HepG2 (cell line): ENCODE results near the gene DDX54. TPM values are rescaled to one million over a fixed set of nuclear protein-coding genes. Genes with fewer than 3 reads are reported as not detected.
A peak's percentile ranks its signal among the peaks of the same experiment; 100 is the strongest.

Experiments
- ATAC-seq: fragments of 200-7000 bp; cut with Tn5 transposase; 3 replicates; pipeline ENCODE4 v1.9.1; 2020; ENCODE audit warnings: mild to moderate bottlenecking, moderate library complexity
- BruUV-seq: library from RNA; stranded (reverse); fragments of 400-500 nt; replicated peaks from 2 replicates; lab custom pipeline; 2021; lab: Mats Ljungman, UMichigan
- CTCF ChIA-PET: fragments of 300-600 bp; formaldehyde crosslinking; extraction: SDS; loops from one replicate; lab custom pipeline; 2021; ENCODE audit warnings: low total read pairs, inconsistent platforms, low intra/inter-chr PET ratio; lab: Yijun Ruan, JAX
- POLR2A ChIA-PET: fragments of 350-600 bp; sonication (Branson Sonifier 250); formaldehyde crosslinking; loops from one replicate; lab custom pipeline; 2020; ENCODE audit warnings: antibody characterized with exemption, inconsistent platforms; lab: Yijun Ruan, JAX
- DNase-seq: peaks from one replicate; pipeline ENCODE4 v3.0.0-alpha.2; 2015; ENCODE audit warnings: low spot score
- FAIRE-seq: peaks from 3 replicates; lab custom pipeline; 2011; peaks lifted over from hg19 to GRCh38; lab: Jason Lieb, UNC
- H2AFZ ChIP-seq: one replicate; pipeline ENCODE4 v1.6.1; 2011; ENCODE audit warnings: low read length, inconsistent platforms
- H3K27ac ChIP-seq: fragments of 300-600 bp; 3 replicates; pipeline ENCODE4 v1.8.0; 2011; ENCODE audit warnings: mixed run types, mild to moderate bottlenecking, mixed read lengths, low read length, inconsistent platforms; ENCODE audit not compliant: insufficient read depth; ENCODE audit errors: extremely low read length
- H3K27me3 ChIP-seq, 2 experiments: fragments of 200-600 bp in 1 of 2; 2 replicates in 1 of 2; 3 replicates in 1 of 2; pipeline versions ENCODE4 v1.6.0 to v1.8.0; 2011; ENCODE audit warnings: low read length in 2 of 2, mild to moderate bottlenecking in 2 of 2, moderate library complexity in 2 of 2, inconsistent platforms in 1 of 2; ENCODE audit not compliant: insufficient read depth in 2 of 2, control insufficient read depth in 1 of 2
- H3K36me3 ChIP-seq, 2 experiments: fragments of 200-600 bp in 1 of 2; replicated peaks in 1 of 2; 2 replicates in 1 of 2; 3 replicates in 1 of 2; pipeline versions ENCODE4 v1.5.1 to v1.8.0; 2011; ENCODE audit warnings: low read length in 2 of 2, inconsistent platforms in 1 of 2; ENCODE audit not compliant: insufficient read depth in 2 of 2, control insufficient read depth in 1 of 2
- H3K4me1 ChIP-seq: 2 replicates; pipeline ENCODE4 v1.5.1; 2012; ENCODE audit warnings: low read length, inconsistent platforms; ENCODE audit not compliant: insufficient read depth
- H3K4me2 ChIP-seq: 2 replicates; pipeline ENCODE4 v1.6.0; 2011; ENCODE audit warnings: low read depth, low read length, inconsistent platforms
- H3K4me3 ChIP-seq, 3 experiments: fragments of 200-600 bp in 1 of 3; sonication (generic), shearing (Covaris generic) in 1 of 3; replicated peaks in 1 of 3; 2 replicates each; pipeline ENCODE4 v1.5.1; 2011 to 2016; ENCODE audit warnings: low read length in 3 of 3, inconsistent platforms in 2 of 3, low read depth in 2 of 3, mild to moderate bottlenecking in 2 of 3, control low read depth in 1 of 3, mixed read lengths in 1 of 3; ENCODE audit not compliant: insufficient read depth in 1 of 3
- H3K79me2 ChIP-seq: one replicate; pipeline ENCODE4 v1.6.1; 2011; ENCODE audit warnings: low read length, inconsistent platforms; ENCODE audit not compliant: insufficient read depth
- H3K9ac ChIP-seq: 2 replicates; pipeline ENCODE4 v1.6.0; 2011; ENCODE audit warnings: mild to moderate bottlenecking, low read depth, low read length, inconsistent platforms; ENCODE audit not compliant: insufficient read depth
- H3K9me3 ChIP-seq: 2 replicates; pipeline ENCODE4 v1.5.1; 2012; ENCODE audit warnings: mild to moderate bottlenecking, low read length
- H4K20me1 ChIP-seq: 2 replicates; pipeline ENCODE4 v1.6.0; 2011; ENCODE audit warnings: inconsistent platforms, mild to moderate bottlenecking, low read length, moderate library complexity; ENCODE audit not compliant: insufficient read depth
- ARNTL ChIP-seq: sonication (generic); formaldehyde crosslinking; IDR thresholded peaks from 2 replicates; pipeline ENCODE4 v1.4.0; 2020; ENCODE audit warnings: mild to moderate bottlenecking, missing genetic modification reagents
- BCL6 ChIP-seq: IDR thresholded peaks from 2 replicates; pipeline ENCODE4 v1.6.1; 2016; ENCODE audit warnings: missing genetic modification reagents, missing compliant biosample characterization
- FOXA3 ChIP-seq: IDR thresholded peaks from 2 replicates; pipeline ENCODE4 v1.6.1; 2016; ENCODE audit warnings: missing genetic modification reagents, missing compliant biosample characterization
- MIXL1 ChIP-seq: IDR thresholded peaks from 2 replicates; pipeline ENCODE4 v1.6.1; 2016
- POLR2A ChIP-seq, 2 experiments: IDR thresholded peaks; 2 replicates each; pipeline ENCODE4 v1.6.1; 2011; ENCODE audit warnings: low read depth in 2 of 2, low read length in 2 of 2, mild to moderate bottlenecking in 1 of 2, moderate library complexity in 1 of 2; ENCODE audit not compliant: insufficient read depth in 1 of 2
- POLR2G ChIP-seq: fragments of 200-400 bp; formaldehyde crosslinking; IDR thresholded peaks from 2 replicates; pipeline ENCODE4 v1.6.1; 2018; ENCODE audit warnings: mild to moderate bottlenecking, low read depth, low read length, moderate library complexity
- TEAD2 ChIP-seq: sonication (generic); formaldehyde crosslinking; IDR thresholded peaks from 2 replicates; pipeline ENCODE4 v1.9.0; 2021; ENCODE audit warnings: missing genetic modification reagents
- ZMYM3 ChIP-seq: sonication (generic); formaldehyde crosslinking; IDR thresholded peaks from 2 replicates; pipeline ENCODE4 v1.5.1; 2020; ENCODE audit warnings: mild to moderate bottlenecking, missing genetic modification reagents
- WGBS: methylation state at CpG from one replicate; pipeline ENCODE4 v1.1.6; 2017; ENCODE audit warnings: low lambda C conversion rate; 5-methylcytosine and 5-hydroxymethylcytosine counted together
- in situ Hi-C: cut with HindIII; loops from 2 replicates; pipeline ENCODE4 v1.10.0; 2017; ENCODE audit warnings: low pct_unique_long_range_greater_than_20kb; ENCODE audit not compliant: extremely low pct_ligation_motif_present
- intact Hi-C: fragments of 100-400 bp; cut with micrococcal nuclease; formaldehyde crosslinking; loops from one replicate; pipeline ENCODE4 v1.10.0; 2022; ENCODE audit not compliant: unreplicated experiment
- polyA plus RNA-seq, 8 experiments: library from polyadenylated mRNA; depleted of rRNA in 3 of 8; stranded (reverse) in 7 of 8; unstranded in 1 of 8; fragments of >200 nt; fragmentation: Illumina TruSeq in 4 of 8; extraction: Trizol in 4 of 8; gene quantifications; 2 replicates each; pipeline versions ENCODE4 v1.2.1 to v1.2.3, GENCODE V29; 2011 to 2016; ENCODE audit warnings: low read depth in 4 of 8, missing spikeins in 1 of 8, mixed read lengths in 1 of 8; ENCODE audit not compliant: insufficient read depth in 1 of 8
- total RNA-seq, 5 experiments: library from RNA; depleted of rRNA; stranded (reverse); fragments of >200 nt; fragmentation: Illumina TruSeq; extraction: Trizol; gene quantifications; 2 replicates each; pipeline ENCODE4 v1.2.3, GENCODE V29; 2016; ENCODE audit warnings: low read depth in 1 of 5
- TF ChIP-seq, protein P1 (sequence below): sonication (generic); formaldehyde crosslinking; IDR thresholded peaks from 2 replicates; pipeline ENCODE4 v1.4.0; 2020; ENCODE audit warnings: mild to moderate bottlenecking, missing genetic modification reagents, borderline replicate concordance
- TF ChIP-seq, protein P2 (sequence below): sonication (generic); formaldehyde crosslinking; IDR thresholded peaks from 2 replicates; pipeline ENCODE4 v1.4.0; 2020; ENCODE audit warnings: mild to moderate bottlenecking, missing genetic modification reagents
- TF ChIP-seq, protein P3 (sequence below): sonication (generic); formaldehyde crosslinking; IDR thresholded peaks from 2 replicates; pipeline ENCODE4 v1.4.0; 2020; ENCODE audit warnings: missing genetic modification reagents, mild to moderate bottlenecking, borderline replicate concordance
- TF ChIP-seq, protein P4 (sequence below): sonication (generic); formaldehyde crosslinking; IDR thresholded peaks from 2 replicates; pipeline ENCODE4 v1.4.0; 2020; ENCODE audit warnings: missing genetic modification reagents, mild to moderate bottlenecking, borderline replicate concordance

DDX54 gene
- total and polyA plus RNA-seq, 2 of the 13 experiments (the other 11 are each of a cell fraction or from before 2014, with no cell fraction given), result 59.7 to 61.1 TPM

DNA sequence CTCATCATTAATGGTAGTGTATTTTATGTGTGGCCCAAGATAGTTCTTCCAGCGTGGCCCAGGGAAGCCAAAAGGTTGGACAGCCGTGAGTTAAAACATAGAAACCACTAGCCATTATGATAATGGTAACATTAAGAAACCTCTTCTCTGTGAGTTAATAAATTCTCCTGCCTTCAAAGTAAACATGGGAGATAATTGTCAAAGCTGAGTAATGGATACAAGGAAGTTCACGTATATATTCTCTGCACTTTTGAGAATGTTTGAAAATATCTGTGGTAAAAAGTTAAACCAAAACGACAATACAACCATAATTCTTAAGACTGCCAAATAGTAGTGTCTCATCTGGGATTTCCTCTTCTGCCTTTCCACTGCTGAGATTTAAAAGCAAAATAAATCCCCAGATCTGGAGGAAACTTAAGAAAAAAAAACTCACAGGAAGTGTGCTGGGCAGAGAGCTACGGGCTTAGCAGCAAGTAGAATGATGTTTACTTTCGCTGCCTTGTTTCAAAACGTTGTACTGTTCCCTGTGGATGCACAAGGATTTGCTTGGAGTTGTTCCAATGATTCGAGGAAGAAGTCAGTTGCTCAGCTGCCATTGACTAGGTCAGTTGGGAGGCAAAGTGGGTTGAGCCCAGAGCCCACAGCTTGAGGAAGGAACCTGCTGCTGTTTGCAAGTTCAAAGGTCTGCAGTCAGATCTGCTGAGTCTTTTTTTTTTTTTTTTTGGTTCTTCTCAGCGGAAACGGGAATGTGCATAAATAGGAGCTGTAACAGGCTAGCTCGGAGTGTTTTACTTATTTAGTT, 37.7 kb upstream of the DDX54 start:
- in situ Hi-C loops, result no loop called here
- no peaks in the 10 kb centered on the region for H3K27me3 ChIP-seq
- H3K9me3 ChIP-seq, result no peaks in the 10 kb centered on the region
- H3K4me1 ChIP-seq, result peaks cover 30% of the 10 kb centered on the region
- H3K27ac ChIP-seq, result peak overlapping the region; percentile 83
- H3K36me3 ChIP-seq, result no peaks in the 10 kb centered on the region
- peak overlapping the region; percentile 92 for H3K9ac ChIP-seq
- peak overlapping the region; percentile 57 to 90 (median 88) for H3K4me3 ChIP-seq
- no peak overlapping the region for H2AFZ ChIP-seq
- intact Hi-C loops, result no loop called here
- peak; percentile 91 for DNase-seq
- H3K4me2 ChIP-seq, result peak overlapping the region; percentile 100
- H4K20me1 ChIP-seq, result no peaks in the 10 kb centered on the region
- peak; percentile 11 for ATAC-seq
- 8% methylated on average over 11 of the region's 11 CpGs for WGBS
- peaks cover 13% of the 10 kb centered on the region for H3K79me2 ChIP-seq
- ChIA-PET CTCF (no interaction called here), POLR2A (interaction anchor here (0.7 to 4.2 kb wide), 19 partner anchors 8 to 1855 kb away, joined by 3 to 55 read pairs (median 6); partner anchors contain the start of genes DDX54 and RITA1)
- TSS peak; percentile 89 for BruUV-seq
- peak; percentile 98 for FAIRE-seq
- TF ChIP-seq, protein P1, sequence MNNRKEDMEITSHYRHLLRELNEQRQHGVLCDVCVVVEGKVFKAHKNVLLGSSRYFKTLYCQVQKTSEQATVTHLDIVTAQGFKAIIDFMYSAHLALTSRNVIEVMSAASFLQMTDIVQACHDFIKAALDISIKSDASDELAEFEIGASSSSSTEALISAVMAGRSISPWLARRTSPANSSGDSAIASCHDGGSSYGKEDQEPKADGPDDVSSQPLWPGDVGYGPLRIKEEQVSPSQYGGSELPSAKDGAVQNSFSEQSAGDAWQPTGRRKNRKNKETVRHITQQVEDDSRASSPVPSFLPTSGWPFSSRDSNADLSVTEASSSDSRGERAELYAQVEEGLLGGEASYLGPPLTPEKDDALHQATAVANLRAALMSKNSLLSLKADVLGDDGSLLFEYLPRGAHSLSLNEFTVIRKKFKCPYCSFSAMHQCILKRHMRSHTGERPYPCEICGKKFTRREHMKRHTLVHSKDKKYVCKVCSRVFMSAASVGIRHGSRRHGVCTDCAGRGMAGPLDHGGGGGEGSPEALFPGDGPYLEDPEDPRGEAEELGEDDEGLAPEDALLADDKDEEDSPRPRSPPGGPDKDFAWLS, result no peak
- TF ChIP-seq FOXA3 (CRISPR knock-in tag), result peak; percentile 66
- peak; percentile 37 to 48; a peak in 2 of 4 replicates for TF ChIP-seq POLR2A (IDR thresholded peaks at IDR 0.05; ENCODE audit: insufficient read depth in 1 of 2, low read depth in 2 of 2, low read length in 2 of 2)
- TF ChIP-seq ARNTL (CRISPR knock-in tag), result peak; percentile 39; the same call in 1 of the 2 replicates
- TF ChIP-seq, protein P2, sequence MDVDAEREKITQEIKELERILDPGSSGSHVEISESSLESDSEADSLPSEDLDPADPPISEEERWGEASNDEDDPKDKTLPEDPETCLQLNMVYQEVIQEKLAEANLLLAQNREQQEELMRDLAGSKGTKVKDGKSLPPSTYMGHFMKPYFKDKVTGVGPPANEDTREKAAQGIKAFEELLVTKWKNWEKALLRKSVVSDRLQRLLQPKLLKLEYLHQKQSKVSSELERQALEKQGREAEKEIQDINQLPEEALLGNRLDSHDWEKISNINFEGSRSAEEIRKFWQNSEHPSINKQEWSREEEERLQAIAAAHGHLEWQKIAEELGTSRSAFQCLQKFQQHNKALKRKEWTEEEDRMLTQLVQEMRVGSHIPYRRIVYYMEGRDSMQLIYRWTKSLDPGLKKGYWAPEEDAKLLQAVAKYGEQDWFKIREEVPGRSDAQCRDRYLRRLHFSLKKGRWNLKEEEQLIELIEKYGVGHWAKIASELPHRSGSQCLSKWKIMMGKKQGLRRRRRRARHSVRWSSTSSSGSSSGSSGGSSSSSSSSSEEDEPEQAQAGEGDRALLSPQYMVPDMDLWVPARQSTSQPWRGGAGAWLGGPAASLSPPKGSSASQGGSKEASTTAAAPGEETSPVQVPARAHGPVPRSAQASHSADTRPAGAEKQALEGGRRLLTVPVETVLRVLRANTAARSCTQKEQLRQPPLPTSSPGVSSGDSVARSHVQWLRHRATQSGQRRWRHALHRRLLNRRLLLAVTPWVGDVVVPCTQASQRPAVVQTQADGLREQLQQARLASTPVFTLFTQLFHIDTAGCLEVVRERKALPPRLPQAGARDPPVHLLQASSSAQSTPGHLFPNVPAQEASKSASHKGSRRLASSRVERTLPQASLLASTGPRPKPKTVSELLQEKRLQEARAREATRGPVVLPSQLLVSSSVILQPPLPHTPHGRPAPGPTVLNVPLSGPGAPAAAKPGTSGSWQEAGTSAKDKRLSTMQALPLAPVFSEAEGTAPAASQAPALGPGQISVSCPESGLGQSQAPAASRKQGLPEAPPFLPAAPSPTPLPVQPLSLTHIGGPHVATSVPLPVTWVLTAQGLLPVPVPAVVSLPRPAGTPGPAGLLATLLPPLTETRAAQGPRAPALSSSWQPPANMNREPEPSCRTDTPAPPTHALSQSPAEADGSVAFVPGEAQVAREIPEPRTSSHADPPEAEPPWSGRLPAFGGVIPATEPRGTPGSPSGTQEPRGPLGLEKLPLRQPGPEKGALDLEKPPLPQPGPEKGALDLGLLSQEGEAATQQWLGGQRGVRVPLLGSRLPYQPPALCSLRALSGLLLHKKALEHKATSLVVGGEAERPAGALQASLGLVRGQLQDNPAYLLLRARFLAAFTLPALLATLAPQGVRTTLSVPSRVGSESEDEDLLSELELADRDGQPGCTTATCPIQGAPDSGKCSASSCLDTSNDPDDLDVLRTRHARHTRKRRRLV (CRISPR knock-in tag), result no peak
- no peak for TF ChIP-seq TEAD2 (CRISPR knock-in tag)
- peak; percentile 80 for TF ChIP-seq BCL6 (CRISPR knock-in tag)
- TF ChIP-seq ZMYM3, result peak; percentile 37; the same call in 1 of the 2 replicates
- peak; percentile 36; the same call in 1 of the 2 replicates for TF ChIP-seq MIXL1
- TF ChIP-seq POLR2G, result peak; percentile 38; the same call in 1 of the 2 replicates
- TF ChIP-seq, protein P3, sequence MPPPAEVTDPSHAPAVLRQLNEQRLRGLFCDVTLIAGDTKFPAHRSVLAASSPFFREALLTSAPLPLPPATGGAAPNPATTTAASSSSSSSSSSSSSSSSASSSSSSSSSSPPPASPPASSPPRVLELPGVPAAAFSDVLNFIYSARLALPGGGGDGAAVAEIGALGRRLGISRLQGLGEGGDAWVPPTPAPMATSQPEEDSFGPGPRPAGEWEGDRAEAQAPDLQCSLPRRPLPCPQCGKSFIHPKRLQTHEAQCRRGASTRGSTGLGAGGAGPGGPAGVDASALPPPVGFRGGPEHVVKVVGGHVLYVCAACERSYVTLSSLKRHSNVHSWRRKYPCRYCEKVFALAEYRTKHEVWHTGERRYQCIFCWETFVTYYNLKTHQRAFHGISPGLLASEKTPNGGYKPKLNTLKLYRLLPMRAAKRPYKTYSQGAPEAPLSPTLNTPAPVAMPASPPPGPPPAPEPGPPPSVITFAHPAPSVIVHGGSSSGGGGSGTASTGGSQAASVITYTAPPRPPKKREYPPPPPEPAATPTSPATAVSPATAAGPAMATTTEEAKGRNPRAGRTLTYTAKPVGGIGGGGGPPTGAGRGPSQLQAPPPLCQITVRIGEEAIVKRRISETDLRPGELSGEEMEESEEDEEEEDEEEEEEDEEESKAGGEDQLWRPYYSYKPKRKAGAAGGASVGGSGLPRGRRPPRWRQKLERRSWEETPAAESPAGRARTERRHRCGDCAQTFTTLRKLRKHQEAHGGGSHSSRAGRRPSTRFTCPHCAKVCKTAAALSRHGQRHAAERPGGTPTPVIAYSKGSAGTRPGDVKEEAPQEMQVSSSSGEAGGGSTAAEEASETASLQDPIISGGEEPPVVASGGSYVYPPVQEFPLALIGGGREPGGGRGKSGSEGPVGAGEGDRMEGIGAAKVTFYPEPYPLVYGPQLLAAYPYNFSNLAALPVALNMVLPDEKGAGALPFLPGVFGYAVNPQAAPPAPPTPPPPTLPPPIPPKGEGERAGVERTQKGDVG (CRISPR knock-in tag), result 0 out of 2 replicates have a peak, but pooled peaks have one; percentile 36
- TF ChIP-seq, protein P4, sequence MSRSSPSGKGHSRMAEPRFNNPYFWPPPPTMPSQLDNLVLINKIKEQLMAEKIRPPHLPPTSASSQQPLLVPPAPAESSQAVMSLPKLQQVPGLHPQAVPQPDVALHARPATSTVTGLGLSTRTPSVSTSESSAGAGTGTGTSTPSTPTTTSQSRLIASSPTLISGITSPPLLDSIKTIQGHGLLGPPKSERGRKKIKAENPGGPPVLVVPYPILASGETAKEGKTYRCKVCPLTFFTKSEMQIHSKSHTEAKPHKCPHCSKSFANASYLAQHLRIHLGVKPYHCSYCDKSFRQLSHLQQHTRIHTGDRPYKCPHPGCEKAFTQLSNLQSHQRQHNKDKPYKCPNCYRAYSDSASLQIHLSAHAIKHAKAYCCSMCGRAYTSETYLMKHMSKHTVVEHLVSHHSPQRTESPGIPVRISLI (CRISPR knock-in tag), result peak; percentile 94
